AG04449 (cell line): Measurements from ENCODE around the gene PIP4P1.

Source experiments
- CTCF ChIA-PET: fragments of 350-600 bp; formaldehyde crosslinking; extraction: SDS; loops from one replicate; lab custom pipeline; 2021; ENCODE audit warnings: antibody characterized with exemption; lab: Yijun Ruan, JAX
- POLR2A ChIA-PET: fragments of 400-600, 350-600 bp; formaldehyde crosslinking; extraction: SDS; loops from one replicate; lab custom pipeline; 2020; ENCODE audit warnings: antibody characterized with exemption, inconsistent platforms; lab: Yijun Ruan, JAX
- DNase-seq: peaks from one replicate; pipeline ENCODE4 v3.0.0-alpha.2; 2010; ENCODE audit warnings: low read depth, low spot score
- H3K4me3 ChIP-seq: 2 replicates; pipeline ENCODE4 v1.5.1; 2011; ENCODE audit warnings: low read depth, mild to moderate bottlenecking, control low read depth, low read length
- CTCF ChIP-seq: IDR thresholded peaks from one replicate; pipeline ENCODE4 v1.5.1; 2011; ENCODE audit warnings: mild to moderate bottlenecking, moderate library complexity, low read length, control low read depth, inconsistent platforms; ENCODE audit not compliant: insufficient read depth; ENCODE audit errors: missing control alignments

PIP4P1 gene

GRCh38 chr14:20435582-20436362, 25.5 kb downstream of the PIP4P1 start, which contains the start of gene KLHL33:
TSS of gene KLHL33 (minus strand) at chr14:20436166. CDS start at chr14:20435811, 355 bp downstream.
- ChIA-PET POLR2A (interaction anchor here (1.2 to 1.4 kb wide), 4 partner anchors 19 to 26 kb away, joined by 3 to 11 read pairs (median 6); partner anchors contain the start of genes APEX1, OSGEP, PIP4P1 and TEP1), CTCF (interaction anchor here (4.6 kb wide), 1 partner anchor 21 kb away, joined by 51 read pairs; the partner anchor contains the start of gene TEP1)
- no peak for DNase-seq
- no peak for TF ChIP-seq CTCF
- peak within 1 kb of the TSS; percentile 20 for H3K4me3 ChIP-seq

- DNase-seq: no peak
- TF ChIP-seq CTCF: no peak
- POLR2A ChIA-PET: interaction anchor here (0.7 to 1.2 kb wide), 3 partner anchors 20 to 82 kb away, joined by 3 read pairs; partner anchors contain the start of genes APEX1 and OSGEP
- CTCF ChIA-PET: interaction anchor here (1.1 to 4.6 kb wide), 2 partner anchors 20 to 175 kb away, joined by 3 to 51 read pairs; partner anchors contain the start of gene TEP1
- H3K4me3 ChIP-seq: peak overlapping the region; percentile 20
Measured at GRCh38 chr14:20434701-20435581, 26.3 kb downstream of the PIP4P1 start.

- no peak for DNase-seq
- TF ChIP-seq CTCF: no peak
- ChIA-PET CTCF (interaction anchor here (0.6 to 4.2 kb wide), 4 partner anchors 15 to 674 kb away, joined by 3 to 38 read pairs (median 6); no protein-coding TSS in a partner anchor), POLR2A (no interaction called here)
- no peak overlapping the region for H3K4me3 ChIP-seq
Measured at GRCh38 chr14:20429801-20430669, 31.2 kb downstream of the PIP4P1 start.

GRCh38 chr14:20428802-20429201, 32.4 kb downstream of the PIP4P1 start:
- TF ChIP-seq CTCF: no peak
- CTCF ChIA-PET: interaction anchor here (1.2 to 4.2 kb wide), 3 partner anchors 14 to 178 kb away, joined by 3 to 38 read pairs (median 8); no protein-coding TSS in a partner anchor
- no peak overlapping the region for H3K4me3 ChIP-seq
- DNase-seq: no peak
- POLR2A ChIA-PET: no interaction called here

GRCh38 chr14:20428010-20428365, 33.2 kb downstream of the PIP4P1 start:
- no peak for TF ChIP-seq CTCF
- DNase-seq: no peak
- no peak overlapping the region for H3K4me3 ChIP-seq
- CTCF ChIA-PET: interaction anchor here (3.2 to 4.2 kb wide), 2 partner anchors 13 to 179 kb away, joined by 8 to 38 read pairs; no protein-coding TSS in a partner anchor
- POLR2A ChIA-PET: no interaction called here
